ENCODE results near the gene GCN1.
"Not testable (repeated sequence)": the region's sequence is repeated elsewhere in the genome, so short reads cannot be mapped to it uniquely, and the experiment has no call there.

Gene GCN1

DNA sequence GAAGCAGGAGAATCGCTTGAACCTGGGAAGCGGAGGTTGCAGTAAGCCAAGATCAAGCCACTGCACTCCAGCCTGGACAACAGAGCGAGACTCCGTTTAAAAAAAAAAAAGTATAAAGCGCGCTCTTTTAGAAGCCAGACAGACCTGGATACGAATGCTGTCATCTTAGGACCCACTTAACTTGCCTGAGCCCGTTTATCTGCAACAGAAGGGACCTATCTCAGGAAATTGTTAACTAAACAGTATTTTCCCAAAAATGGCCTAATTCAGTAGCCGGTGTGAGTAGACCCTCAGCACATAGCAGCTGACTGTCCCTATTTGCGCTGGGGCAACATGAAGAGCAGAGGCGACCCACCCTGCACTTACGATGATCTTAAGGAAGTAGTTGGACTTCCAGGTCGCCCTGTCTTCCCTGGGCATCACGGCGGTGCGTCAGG, 5.9 kb upstream of the GCN1 start:
- Histone ChIP-seq H3K27ac (peak overlapping the region; percentile 59 to 81), H3K4me3 (peak overlapping the region; percentile 72)
- no peak for DNase-seq (ENCODE audit: low spot score)
- TF ChIP-seq, protein P1, sequence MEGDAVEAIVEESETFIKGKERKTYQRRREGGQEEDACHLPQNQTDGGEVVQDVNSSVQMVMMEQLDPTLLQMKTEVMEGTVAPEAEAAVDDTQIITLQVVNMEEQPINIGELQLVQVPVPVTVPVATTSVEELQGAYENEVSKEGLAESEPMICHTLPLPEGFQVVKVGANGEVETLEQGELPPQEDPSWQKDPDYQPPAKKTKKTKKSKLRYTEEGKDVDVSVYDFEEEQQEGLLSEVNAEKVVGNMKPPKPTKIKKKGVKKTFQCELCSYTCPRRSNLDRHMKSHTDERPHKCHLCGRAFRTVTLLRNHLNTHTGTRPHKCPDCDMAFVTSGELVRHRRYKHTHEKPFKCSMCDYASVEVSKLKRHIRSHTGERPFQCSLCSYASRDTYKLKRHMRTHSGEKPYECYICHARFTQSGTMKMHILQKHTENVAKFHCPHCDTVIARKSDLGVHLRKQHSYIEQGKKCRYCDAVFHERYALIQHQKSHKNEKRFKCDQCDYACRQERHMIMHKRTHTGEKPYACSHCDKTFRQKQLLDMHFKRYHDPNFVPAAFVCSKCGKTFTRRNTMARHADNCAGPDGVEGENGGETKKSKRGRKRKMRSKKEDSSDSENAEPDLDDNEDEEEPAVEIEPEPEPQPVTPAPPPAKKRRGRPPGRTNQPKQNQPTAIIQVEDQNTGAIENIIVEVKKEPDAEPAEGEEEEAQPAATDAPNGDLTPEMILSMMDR (IDR thresholded peaks at IDR 0.05) = no peak

DNA sequence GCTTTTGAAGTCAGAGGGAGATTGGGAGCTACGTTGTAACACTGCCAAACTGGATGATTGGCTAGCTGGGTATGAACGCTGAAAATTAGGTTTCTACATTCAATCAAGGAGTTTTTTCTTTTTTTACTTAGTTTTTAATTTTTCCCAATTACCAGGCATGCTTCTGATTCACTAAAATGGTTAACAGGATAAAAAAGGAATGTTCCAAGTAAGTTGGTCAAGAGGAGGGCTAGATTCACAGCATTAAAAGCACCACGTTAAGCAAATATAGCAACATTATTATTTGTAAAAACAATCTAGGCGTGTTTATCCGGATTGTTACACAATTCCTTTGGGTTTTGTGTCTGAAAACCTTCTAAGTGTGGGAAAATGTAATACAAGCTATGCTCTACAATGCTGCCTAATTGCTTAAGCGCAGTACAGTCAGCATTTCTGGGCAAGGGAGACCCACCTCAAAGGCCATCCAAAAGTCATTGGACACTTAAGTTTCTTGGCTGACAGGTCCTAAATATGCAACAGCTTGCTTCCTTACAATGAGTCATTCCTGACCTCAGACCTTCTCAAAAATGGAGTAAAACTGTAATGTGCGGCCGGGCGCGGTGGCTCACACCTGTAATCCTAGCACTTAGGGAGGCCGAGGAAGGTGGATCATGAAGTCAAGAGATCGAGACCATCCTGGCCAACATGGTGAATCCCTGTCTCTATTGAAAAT, 5.2 kb upstream of the GCN1 start:
- TF ChIP-seq, protein P1 (IDR thresholded peaks at IDR 0.05) = no peak
- DNase-seq (ENCODE audit: low spot score) = no peak
- Histone ChIP-seq H3K27ac (peak overlapping the region in 1 of 2 donors; percentile 81), H3K4me3 (peak overlapping the region; percentile 72)

DNA sequence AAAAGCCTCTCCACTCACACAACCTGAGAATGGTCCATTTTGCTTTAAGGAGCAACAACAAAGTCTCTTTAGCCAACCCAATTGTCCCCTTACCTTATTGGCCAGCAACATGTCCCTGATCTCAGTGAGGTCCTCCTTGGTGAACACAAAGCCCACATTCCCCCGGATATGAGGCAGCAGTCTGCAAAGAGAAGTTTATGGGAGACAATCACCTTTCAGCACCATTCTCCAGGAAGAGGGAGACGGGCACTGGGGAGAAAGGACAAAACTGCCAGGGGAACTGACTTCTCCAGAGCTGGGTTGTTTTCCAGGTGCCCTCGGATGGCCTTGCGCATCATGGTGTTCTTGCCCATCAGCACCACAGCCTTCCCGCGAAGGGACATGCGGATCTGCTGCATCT, 4.5 kb upstream of the GCN1 start:
- DNase-seq (ENCODE audit: low spot score) = no peak
- peak overlapping the region in 1 of 2 donors; percentile 29 for H3K27ac ChIP-seq
- peak overlapping the region; percentile 72 for H3K4me3 ChIP-seq
- TF ChIP-seq, protein P1 (IDR thresholded peaks at IDR 0.05) = no peak

DNA sequence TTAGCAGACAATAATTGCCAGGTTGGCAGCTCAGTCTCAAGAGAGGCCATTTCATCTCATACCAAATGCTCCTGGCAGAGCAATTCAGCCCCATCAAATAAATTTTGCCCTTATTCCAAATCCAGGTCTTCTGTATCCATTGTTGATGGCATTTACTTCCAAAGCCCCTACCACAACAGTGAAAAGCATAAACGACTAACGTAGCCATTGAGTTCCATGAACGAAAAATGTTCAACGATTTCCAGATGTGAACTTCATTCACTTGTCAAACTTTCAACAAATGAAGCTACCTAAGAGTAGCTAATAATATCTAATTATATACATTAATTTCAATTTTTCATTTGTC, 3.0 kb upstream of the GCN1 start:
- Histone ChIP-seq H3K4me3 (no peak overlapping the region), H3K27ac (no peak overlapping the region)
- DNase-seq (ENCODE audit: low spot score) = no peak
- TF ChIP-seq, protein P1 (IDR thresholded peaks at IDR 0.05) = no peak

DNA sequence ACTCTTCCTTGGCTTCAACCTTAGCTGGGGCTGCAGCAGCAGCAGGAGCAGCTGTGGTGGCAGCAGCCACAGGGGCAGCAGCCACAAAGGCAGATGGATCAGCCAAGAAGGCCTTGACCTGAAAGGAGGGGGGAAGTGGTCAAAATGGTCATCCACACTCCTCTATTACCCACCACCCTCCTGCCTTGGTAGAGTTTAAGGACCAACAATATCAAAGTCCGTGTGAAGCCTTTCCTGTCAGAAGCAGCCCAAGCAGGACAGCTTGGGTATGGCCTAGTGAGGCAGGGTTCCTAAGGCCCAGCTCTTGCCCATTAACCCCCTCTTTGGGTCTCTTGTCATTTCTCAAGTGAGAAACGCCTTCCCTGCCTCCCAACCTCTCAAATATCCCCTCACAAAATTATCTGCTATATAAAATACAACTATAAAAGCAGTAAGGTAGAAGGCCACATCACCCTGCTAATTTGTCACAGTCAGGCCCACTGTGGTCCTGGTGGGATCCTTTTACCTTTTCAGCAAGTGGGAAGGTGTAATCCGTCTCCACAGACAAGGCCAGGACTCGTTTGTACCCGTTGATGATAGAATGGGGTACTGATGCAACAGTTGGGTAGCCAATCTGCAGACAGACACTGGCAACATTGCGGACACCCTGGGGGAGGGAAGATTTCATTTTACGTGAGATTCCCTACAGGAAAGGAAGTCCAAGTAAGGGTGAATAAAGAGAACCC, 2.5 kb upstream of the GCN1 start:
- not testable (repeated sequence) for DNase-seq (ENCODE audit: low spot score); H3K4me3 ChIP-seq; H3K27ac ChIP-seq

DNA sequence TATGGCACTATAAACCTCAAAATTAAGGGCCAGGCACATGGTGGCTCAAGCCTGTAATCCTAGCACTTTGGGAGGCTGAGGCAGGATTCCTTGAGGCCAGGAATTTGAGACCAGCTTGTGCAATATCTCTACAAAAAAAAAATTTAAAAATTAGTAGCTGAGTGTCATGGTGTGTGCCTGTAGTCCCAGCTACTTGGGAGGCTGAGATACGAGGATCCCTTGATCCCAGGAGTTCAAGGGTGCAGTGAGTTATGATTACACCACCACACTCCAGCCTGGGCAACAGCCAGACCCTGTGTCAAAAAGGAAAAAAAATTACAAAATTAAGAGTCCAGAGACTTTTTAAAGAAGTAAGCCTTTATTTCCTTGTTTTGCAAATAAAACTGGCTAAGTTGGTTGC, 1.8 kb upstream of the GCN1 start:
- Histone ChIP-seq H3K4me3 (no peak overlapping the region), H3K27ac (no peak overlapping the region)
- TF ChIP-seq, protein P1 (IDR thresholded peaks at IDR 0.05) = no peak
- DNase-seq (ENCODE audit: low spot score) = no peak

DNA sequence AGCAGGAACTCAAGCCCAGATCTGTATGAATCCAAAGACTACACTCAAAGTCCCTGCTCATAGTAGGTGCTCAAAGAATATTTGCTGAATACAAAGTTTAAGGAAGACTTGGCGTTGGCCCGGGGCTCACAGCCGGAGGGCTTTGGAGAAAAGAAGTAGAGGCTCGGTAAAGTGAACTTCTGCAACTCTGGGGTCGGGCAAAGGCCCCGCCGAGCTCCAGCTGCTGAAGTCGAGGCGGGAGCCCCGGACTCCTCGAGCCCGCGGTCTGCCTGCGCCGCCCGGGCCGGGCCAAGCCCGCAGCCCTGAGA, 335 bp downstream of the GCN1 start:
- H3K27ac ChIP-seq = peak overlapping the region; percentile 61 to 88
- H3K4me3 ChIP-seq = peak overlapping the region; percentile 86
- TF ChIP-seq, protein P1 (IDR thresholded peaks at IDR 0.05) = no peak
- DNase-seq (ENCODE audit: low spot score) = no peak

DNA sequence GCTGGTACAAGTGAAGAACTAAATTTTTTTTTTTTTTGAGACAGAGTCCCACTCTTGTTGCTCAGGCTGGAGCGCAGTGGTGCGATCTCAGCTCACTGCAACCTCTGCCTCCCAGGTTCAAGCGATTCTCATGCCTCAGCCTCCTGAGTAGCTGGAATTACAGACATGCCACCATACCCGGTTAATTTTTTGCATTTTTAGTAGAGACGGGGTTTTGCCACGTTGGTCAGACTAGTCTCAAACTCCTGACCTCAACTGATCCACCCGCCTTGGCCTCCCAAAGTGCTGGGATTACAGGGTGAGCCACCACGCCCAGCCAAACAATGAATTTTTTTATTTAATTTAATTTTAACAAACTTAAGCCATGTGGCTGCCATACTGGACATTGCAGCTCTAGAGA, 1.2 kb downstream of the GCN1 start:
- DNase-seq (ENCODE audit: low spot score); H3K27ac ChIP-seq: not testable (repeated sequence)
- peak overlapping the region; percentile 86 for H3K4me3 ChIP-seq
